Keratinocyte (primary cell): ENCODE results near the gene SERP1.

Experiments
- EZH2 ChIP-seq: IDR thresholded peaks from one replicate; pipeline ENCODE4 v1.6.1; 2012; ENCODE audit warnings: inconsistent platforms, mild to moderate bottlenecking, low read length, moderate library complexity
- TF ChIP-seq, protein P1 (sequence below), 3 experiments: IDR thresholded peaks in 1 of 3; conservative IDR thresholded peaks in 1 of 3; optimal IDR thresholded peaks in 1 of 3; 2 replicates in 2 of 3; 3 replicates in 1 of 3; pipeline versions ENCODE3 to v1.5.1; 2011; ENCODE audit warnings: low read length in 3 of 3, mild to moderate bottlenecking in 3 of 3, moderate library complexity in 2 of 3, control low read depth in 1 of 3, inconsistent platforms in 1 of 3; ENCODE audit not compliant: insufficient read depth in 2 of 3; ENCODE audit errors: extremely low read depth in 1 of 3

DNA sequence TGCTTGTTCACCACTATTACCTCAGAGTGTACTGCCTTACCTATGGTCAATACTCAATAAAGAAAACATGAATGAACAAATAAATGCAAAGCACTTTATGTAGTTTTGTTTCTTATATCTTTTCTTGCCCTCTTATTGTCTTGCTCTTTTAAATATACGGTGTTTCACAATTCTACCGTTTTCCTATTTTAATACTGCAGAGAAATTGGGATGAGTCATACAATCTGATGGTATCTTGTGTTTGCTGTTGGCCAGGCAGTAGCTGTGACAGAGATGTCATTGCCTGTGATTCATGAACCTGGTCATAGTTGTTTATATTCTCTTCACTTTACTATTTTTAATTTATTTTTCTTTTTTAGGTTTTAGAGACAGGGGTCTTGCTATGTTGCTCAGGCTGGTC, 48.3 kb downstream of the SERP1 start:
- TF ChIP-seq EZH2: no peak
- TF ChIP-seq, protein P1, sequence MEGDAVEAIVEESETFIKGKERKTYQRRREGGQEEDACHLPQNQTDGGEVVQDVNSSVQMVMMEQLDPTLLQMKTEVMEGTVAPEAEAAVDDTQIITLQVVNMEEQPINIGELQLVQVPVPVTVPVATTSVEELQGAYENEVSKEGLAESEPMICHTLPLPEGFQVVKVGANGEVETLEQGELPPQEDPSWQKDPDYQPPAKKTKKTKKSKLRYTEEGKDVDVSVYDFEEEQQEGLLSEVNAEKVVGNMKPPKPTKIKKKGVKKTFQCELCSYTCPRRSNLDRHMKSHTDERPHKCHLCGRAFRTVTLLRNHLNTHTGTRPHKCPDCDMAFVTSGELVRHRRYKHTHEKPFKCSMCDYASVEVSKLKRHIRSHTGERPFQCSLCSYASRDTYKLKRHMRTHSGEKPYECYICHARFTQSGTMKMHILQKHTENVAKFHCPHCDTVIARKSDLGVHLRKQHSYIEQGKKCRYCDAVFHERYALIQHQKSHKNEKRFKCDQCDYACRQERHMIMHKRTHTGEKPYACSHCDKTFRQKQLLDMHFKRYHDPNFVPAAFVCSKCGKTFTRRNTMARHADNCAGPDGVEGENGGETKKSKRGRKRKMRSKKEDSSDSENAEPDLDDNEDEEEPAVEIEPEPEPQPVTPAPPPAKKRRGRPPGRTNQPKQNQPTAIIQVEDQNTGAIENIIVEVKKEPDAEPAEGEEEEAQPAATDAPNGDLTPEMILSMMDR (optimal IDR thresholded peaks at IDR 0.05 in 1 of 3, IDR thresholded peaks at IDR 0.05 in 1 of 3, conservative IDR thresholded peaks at IDR 0.05 in 1 of 3; ENCODE audit: extremely low read depth in 1 of 3, insufficient read depth in 2 of 3, low read length in 3 of 3): no peak
